Osteoblast (primary cell): Measurements from ENCODE around the gene GPR89B. TPM values are rescaled to one million over a fixed set of nuclear protein-coding genes. Genes with fewer than 3 reads are reported as not detected.
A peak's percentile ranks its signal among the peaks of the same experiment; 100 is the strongest.
"Not testable (repeated sequence)": the region's sequence is repeated elsewhere in the genome, so short reads cannot be mapped to it uniquely, and the experiment has no call there.

ENCODE experiments used
- DNase-seq: peaks from one replicate; pipeline ENCODE4 v3.0.0; 2011; ENCODE audit warnings: low spot score, mixed read lengths; ENCODE audit not compliant: insufficient read length; ENCODE audit errors: missing footprints
- H2AFZ ChIP-seq: 2 replicates; pipeline ENCODE4 v1.6.0; 2011; ENCODE audit warnings: mild to moderate bottlenecking, low read length
- H3K27ac ChIP-seq: 2 replicates; pipeline ENCODE4 v1.5.1; 2011; ENCODE audit warnings: mild to moderate bottlenecking, low read depth, low read length, moderate library complexity
- H3K27me3 ChIP-seq: 2 replicates; pipeline ENCODE4 v1.6.0; 2012; ENCODE audit warnings: mild to moderate bottlenecking, control low read depth, inconsistent platforms, low read length, moderate library complexity; ENCODE audit not compliant: insufficient read depth
- H3K36me3 ChIP-seq: 2 replicates; pipeline ENCODE4 v1.5.1; 2011; ENCODE audit warnings: mild to moderate bottlenecking, low read length, control low read depth, moderate library complexity; ENCODE audit not compliant: insufficient read depth
- H3K4me1 ChIP-seq: 2 replicates; pipeline ENCODE4 v1.5.1; 2011; ENCODE audit warnings: mild to moderate bottlenecking, low read length, control low read depth, moderate library complexity; ENCODE audit not compliant: insufficient read depth
- H3K4me2 ChIP-seq: 2 replicates; pipeline ENCODE4 v1.6.0; 2011; ENCODE audit warnings: mild to moderate bottlenecking, low read length; ENCODE audit not compliant: insufficient read depth
- H3K4me3 ChIP-seq: fragments of 200-600 bp; sonication (generic); 3 replicates; pipeline ENCODE4 v1.5.1; 2012; ENCODE audit warnings: mild to moderate bottlenecking, low read length, inconsistent platforms; ENCODE audit not compliant: insufficient read depth
- H3K79me2 ChIP-seq: 2 replicates; pipeline ENCODE4 v1.6.0; 2012; ENCODE audit warnings: mild to moderate bottlenecking, low read length, control low read depth, inconsistent platforms; ENCODE audit not compliant: insufficient read depth
- H3K9me3 ChIP-seq: 2 replicates; pipeline ENCODE4 v1.5.1; 2011; ENCODE audit warnings: low read depth, low read length, control low read depth
- H4K20me1 ChIP-seq: 2 replicates; pipeline ENCODE4 v1.6.0; 2012; ENCODE audit warnings: mild to moderate bottlenecking, low read length, control low read depth; ENCODE audit not compliant: insufficient read depth
- total RNA-seq: library from RNA; depleted of rRNA; stranded (reverse); fragments of >200 nt; gene quantifications from 2 replicates; pipeline ENCODE4 v1.2.3, GENCODE V29; 2012
- TF ChIP-seq, protein P1 (sequence below): IDR thresholded peaks from 2 replicates; pipeline ENCODE4 v1.5.1; 2011; ENCODE audit warnings: mild to moderate bottlenecking, low read depth, low read length, moderate library complexity; ENCODE audit errors: extremely low read depth

Gene GPR89B
- total RNA-seq, 1 donor, result 11.9 TPM

DNA sequence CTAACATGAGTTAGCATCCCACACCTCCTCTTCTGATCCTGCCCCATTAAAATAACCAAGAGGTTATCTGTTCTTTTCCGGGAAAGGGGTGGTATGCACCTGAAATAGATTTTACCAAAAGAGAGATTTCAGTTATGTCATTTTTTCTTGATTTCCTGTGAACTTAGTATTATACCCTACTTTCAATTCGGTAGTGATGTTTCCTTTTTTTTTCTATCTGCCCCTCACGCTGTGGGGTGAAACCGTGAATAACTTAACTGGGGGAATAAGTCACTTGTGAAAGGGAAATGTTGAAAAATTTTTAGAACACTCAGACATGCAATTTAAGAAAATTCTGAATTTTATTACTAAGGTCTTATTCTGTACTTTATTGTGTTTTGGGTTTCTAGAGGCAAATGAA is 65.2 kb downstream of the GPR89B start:
- not testable (repeated sequence) for H3K27ac ChIP-seq, H3K4me1 ChIP-seq, DNase-seq

DNA sequence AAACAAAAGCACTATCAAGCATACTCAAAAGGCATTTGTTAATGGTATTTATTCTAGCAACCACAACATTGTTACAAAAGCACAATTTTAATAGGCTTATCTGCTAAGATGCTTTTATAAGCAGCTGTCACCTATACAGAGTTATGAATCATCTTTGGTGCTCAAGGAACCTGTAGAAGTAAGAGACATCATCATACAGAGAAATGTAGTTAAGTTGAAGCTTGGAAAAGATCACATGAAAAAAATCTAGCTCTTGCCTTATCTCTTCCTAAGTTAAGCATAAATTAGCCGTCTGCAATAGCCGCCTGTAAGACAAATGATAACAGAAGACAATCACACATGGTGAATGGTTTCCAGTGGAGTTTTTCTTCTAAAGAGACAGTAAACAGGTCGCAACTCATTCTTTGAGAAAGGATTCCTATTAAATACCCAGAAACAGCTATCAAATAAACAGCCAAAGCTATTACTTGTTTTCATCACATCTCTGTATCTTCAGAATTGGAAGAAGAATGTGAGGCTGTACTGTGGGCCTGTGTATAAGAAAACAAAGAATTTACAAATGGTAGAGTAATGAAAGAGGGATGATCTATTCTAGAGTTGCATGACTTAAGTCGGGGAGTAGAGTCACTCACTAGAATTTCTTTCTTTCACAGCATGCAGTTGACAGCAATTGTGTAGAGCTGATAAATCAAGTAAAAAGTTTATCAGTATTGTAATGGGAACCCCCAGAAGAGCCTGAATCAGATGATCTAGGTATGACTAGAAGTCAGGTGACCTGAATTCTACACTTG is 65.8 kb downstream of the GPR89B start:
- H4K20me1 ChIP-seq, H3K27ac ChIP-seq, DNase-seq, H3K79me2 ChIP-seq, H3K4me2 ChIP-seq, H3K27me3 ChIP-seq, H3K4me1 ChIP-seq, H3K9me3 ChIP-seq, H3K36me3 ChIP-seq, H3K4me3 ChIP-seq, H2AFZ ChIP-seq: not testable (repeated sequence)

More for the DNA sequence above, 65.2 kb downstream of the GPR89B start:
- not testable (repeated sequence) for H3K36me3 ChIP-seq, H3K79me2 ChIP-seq, H2AFZ ChIP-seq, H3K27me3 ChIP-seq, H3K4me2 ChIP-seq, H3K9me3 ChIP-seq, H3K4me3 ChIP-seq, H4K20me1 ChIP-seq

DNA sequence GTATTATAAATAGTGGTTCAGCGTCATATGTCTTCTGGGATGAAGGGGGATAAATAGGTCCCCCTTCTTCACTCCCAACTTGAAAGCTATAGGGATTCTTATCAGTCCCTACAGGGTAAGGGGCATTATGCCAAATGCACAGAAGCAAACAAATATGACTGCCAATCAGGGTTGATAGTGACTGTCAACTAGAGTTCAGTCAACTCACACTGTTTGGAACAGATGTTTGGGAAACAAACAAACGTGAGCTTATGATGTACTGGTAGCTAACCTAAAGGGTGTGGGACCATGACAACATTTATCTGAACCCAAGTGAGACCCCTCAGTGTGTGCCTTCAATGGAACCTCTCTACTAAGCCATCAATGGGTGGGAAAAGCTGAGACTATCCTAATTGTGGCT is 67.9 kb downstream of the GPR89B start:
- H3K27ac ChIP-seq, H4K20me1 ChIP-seq, H3K36me3 ChIP-seq, H3K79me2 ChIP-seq, H3K27me3 ChIP-seq, DNase-seq, H3K4me1 ChIP-seq, H3K4me3 ChIP-seq, H3K9me3 ChIP-seq, H2AFZ ChIP-seq, H3K4me2 ChIP-seq: not testable (repeated sequence)

DNA sequence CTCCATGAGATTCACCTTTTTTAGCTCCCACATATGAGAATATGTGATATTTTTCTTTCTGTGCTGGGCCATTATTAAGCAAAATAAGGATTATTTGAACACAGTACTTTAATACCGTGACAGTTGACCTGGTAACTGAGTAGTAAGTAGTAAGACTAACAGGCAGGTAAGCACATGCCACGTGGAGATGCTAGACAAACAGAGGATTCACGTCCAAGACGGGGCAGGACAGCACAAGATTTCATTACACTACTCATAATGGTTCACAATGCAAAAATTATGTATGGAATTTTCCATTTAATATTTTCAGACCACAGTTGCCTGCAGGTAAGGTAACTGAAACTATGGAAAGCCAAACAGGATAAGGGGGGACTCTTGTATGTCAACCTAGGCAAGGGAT is 79.5 kb downstream of the GPR89B start:
- not testable (repeated sequence) for H3K79me2 ChIP-seq, H3K36me3 ChIP-seq, H4K20me1 ChIP-seq, H3K4me1 ChIP-seq, H3K4me3 ChIP-seq, DNase-seq, H2AFZ ChIP-seq, H3K9me3 ChIP-seq, H3K27me3 ChIP-seq, H3K4me2 ChIP-seq, H3K27ac ChIP-seq

DNA sequence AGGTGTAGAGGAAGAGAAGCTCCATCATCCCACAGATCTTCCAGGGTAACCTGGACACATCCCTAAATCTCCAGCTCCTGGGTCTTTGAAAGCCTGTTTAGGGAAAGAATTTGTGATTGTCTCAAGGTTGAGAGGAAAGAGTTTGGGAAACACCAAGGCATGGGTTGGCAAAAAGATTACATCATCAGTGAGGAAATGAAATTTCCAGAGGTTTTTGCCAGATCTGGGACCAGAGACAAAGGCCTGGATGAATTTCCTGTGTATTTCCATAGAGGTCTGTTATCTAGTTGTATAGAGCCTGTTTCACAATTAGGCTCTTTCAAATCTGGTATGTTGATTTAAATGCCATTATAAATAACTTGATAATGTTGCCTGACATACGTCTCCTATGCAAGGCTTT is 82.3 kb downstream of the GPR89B start:
- Histone ChIP-seq H3K27ac (no peak overlapping the region), H3K4me3 (no peak overlapping the region)

DNA sequence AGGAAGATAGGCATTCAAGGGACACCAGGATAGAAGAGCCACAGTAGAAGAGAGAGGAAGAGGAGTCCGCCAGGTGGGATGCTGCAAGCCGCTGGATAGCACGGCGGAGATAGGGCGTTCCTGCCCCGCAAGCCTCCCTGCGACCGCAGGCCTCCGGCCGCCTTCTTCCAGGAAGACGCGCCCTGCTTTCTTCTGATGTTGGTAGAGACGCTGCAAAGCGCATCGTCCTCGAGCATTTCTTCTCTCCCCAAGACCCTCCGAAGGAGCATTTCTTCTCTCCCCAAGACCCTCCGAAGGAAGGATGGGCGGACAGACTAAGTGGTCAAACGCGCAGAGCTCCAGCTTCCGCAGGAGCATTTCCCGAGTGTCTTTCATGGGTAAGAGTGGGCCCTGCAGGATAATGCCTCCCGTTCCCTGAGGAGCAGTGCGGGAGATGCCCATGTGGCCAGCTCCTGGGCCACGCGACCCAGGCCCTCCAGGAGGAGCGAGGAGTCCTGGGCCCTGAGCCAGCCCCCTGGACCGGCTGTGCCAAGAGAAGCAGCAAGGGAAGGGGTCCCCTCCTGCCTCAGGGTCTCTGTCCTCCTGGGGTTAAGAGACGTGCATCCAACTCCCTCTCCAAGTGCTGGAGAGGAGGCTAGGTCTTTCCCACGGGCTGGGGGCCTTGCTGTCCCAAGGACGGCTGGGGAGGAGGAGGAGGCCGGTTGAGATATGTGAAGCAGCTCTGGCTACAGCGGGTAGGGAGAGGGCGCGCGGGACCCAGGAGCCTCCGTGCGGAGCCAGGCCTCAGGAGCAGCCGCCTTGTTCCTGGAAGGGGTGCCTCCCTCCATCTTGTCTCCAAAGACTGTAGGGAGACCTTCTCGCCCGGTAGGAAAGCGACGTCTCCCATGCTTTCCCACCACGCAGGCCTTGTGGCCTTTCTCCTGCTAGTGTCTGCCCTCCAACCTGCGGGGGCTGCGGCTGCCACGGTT is 85.2 kb downstream of the GPR89B start:
- not testable (repeated sequence) for H2AFZ ChIP-seq, H3K79me2 ChIP-seq, H3K4me2 ChIP-seq, H4K20me1 ChIP-seq, H3K36me3 ChIP-seq, H3K4me3 ChIP-seq, DNase-seq, H3K27ac ChIP-seq, H3K4me1 ChIP-seq, H3K9me3 ChIP-seq
- H3K27me3 ChIP-seq, result peaks cover 14% of the 10 kb centered on the region

More for the DNA sequence above, 82.3 kb downstream of the GPR89B start:
- Histone ChIP-seq H3K9me3 (no peaks in the 10 kb centered on the region), H3K36me3 (no peaks in the 10 kb centered on the region), H3K79me2 (no peaks in the 10 kb centered on the region), H2AFZ (no peak overlapping the region), H4K20me1 (no peaks in the 10 kb centered on the region), H3K4me1 (no peaks in the 10 kb centered on the region), H3K27me3 (peaks cover 14% of the 10 kb centered on the region), H3K4me2 (no peak overlapping the region)
- TF ChIP-seq, protein P1, sequence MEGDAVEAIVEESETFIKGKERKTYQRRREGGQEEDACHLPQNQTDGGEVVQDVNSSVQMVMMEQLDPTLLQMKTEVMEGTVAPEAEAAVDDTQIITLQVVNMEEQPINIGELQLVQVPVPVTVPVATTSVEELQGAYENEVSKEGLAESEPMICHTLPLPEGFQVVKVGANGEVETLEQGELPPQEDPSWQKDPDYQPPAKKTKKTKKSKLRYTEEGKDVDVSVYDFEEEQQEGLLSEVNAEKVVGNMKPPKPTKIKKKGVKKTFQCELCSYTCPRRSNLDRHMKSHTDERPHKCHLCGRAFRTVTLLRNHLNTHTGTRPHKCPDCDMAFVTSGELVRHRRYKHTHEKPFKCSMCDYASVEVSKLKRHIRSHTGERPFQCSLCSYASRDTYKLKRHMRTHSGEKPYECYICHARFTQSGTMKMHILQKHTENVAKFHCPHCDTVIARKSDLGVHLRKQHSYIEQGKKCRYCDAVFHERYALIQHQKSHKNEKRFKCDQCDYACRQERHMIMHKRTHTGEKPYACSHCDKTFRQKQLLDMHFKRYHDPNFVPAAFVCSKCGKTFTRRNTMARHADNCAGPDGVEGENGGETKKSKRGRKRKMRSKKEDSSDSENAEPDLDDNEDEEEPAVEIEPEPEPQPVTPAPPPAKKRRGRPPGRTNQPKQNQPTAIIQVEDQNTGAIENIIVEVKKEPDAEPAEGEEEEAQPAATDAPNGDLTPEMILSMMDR, result no peak
- DNase-seq, result no peak

DNA sequence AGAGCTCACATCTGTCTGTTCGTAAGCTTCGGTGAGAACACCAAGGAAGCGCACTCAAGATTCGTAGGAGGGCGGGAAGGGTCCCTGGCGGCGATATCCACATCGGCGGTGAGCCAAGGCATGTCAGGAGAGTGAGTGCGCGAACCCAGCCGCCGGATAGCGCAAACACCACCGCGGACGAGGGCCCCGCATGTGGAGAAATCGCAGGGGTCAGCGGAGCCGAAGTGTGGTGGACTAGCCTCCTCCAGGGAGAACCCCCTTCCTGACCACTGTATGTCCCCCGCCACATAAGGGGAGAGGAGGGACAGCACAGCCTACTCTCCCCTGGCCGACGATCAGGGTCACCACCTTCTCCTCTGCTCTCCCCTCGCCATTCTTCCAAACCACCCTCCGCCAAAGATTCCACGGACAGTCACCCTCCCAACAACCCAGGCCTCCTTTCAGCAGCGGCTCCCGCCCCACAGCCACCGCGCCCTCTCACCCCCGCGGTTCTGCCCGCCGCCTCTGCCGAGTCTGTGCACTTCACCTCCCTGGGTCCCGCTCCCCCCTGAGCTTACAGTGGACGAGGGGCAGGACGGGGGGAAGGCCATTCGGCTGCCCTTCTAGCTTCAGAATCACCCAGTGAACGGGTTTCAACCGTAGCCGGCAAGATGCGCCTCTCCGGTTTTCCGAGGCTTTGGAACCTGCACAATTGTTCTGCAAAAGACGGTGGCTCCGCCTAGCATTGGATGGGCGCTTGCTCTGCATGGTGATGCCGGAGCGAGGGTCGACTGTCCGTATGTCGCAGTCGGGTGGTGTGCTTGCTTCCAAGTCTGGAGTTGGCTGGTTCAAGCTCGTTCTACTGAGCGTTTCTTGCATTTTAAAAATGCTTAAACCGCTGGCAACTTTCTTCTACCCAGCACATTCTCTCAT is 86.3 kb downstream of the GPR89B start:
- peak overlapping the region; percentile 30 for H3K4me3 ChIP-seq
- H3K27me3 ChIP-seq, result peaks cover 14% of the 10 kb centered on the region
- H3K4me2 ChIP-seq, result peak overlapping the region; percentile 45
- H3K79me2 ChIP-seq, H3K36me3 ChIP-seq, DNase-seq, H3K4me1 ChIP-seq, H3K27ac ChIP-seq, H3K9me3 ChIP-seq, H2AFZ ChIP-seq, H4K20me1 ChIP-seq: not testable (repeated sequence)
